ENCODE data around the gene TRPM3. TPM values are rescaled to one million over a fixed set of nuclear protein-coding genes. Genes with fewer than 3 reads are reported as not detected.

TRPM3 gene
- total and polyA plus RNA-seq, 4 donors: 0.07 to 0.89 (median 0.67) TPM

DNA sequence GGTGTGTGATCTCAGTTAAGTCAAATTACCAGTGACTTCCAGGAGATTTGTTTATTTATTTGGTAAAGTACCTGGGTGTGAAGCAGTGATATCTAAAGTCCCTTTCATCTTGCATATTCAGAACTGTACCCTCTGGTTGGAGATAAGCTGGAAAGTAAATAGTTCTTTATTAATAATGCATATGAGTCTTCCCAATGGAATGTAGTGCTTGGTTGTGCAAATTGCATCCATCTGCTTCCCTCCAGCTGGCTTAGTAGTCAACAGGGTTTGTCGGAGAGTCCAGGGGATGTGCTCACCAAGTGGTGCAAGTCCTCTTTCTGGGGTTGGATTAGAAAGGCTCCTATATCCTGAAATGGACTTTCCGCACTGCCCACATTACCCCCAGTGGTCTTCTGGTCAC, 42.0 kb downstream of the TRPM3 start:
- Histone ChIP-seq H3K9me3 (ENCODE audit: control insufficient read depth in 4 of 4, low read length in 3 of 4) (no peaks in the 10 kb centered on the region), H3K4me1 (ENCODE audit: control insufficient read depth in 4 of 4, insufficient read depth in 4 of 4, low read length in 3 of 4) (peaks cover 0 to 13% (median 1%) of the 10 kb centered on the region in 4 donors), H3K27ac (ENCODE audit: low read depth in 1 of 2, low read length in 2 of 2) (no peak overlapping the region), H3K36me3 (ENCODE audit: control insufficient read depth in 4 of 4, insufficient read depth in 3 of 4, low read depth in 1 of 4, low read length in 3 of 4) (no peaks in the 10 kb centered on the region), H3K4me3 (ENCODE audit: low read depth in 1 of 3, low read length in 3 of 3) (no peak overlapping the region), H3K9ac (ENCODE audit: low read depth in 1 of 2, low read length in 2 of 2) (no peak overlapping the region), H3K27me3 (ENCODE audit: control insufficient read depth in 4 of 4, insufficient read depth in 4 of 4, low read length in 3 of 4) (no peaks in the 10 kb centered on the region)
- TF ChIP-seq EGR1 (IDR thresholded peaks at IDR 0.05; ENCODE audit: low read depth in 2 of 2) (no peak), ZBTB33 (IDR thresholded peaks at IDR 0.05) (no peak), SP1 (IDR thresholded peaks at IDR 0.05) (no peak), HNF4A (conservative IDR thresholded peaks at IDR 0.05) (no peak), RAD21 (IDR thresholded peaks at IDR 0.05) (no peak), HNF4G (IDR thresholded peaks at IDR 0.05) (no peak), TAF1 (conservative IDR thresholded peaks at IDR 0.05) (no peak), MAX (IDR thresholded peaks at IDR 0.05) (no peak), CTCF (IDR thresholded peaks at IDR 0.05; ENCODE audit: low read depth, low read length, missing input control) (no peak), RXRA (IDR thresholded peaks at IDR 0.05) (no peak), GABPA (IDR thresholded peaks at IDR 0.05 in 1 of 2, conservative IDR thresholded peaks at IDR 0.05 in 1 of 2) (no peak), FOXA1 (IDR thresholded peaks at IDR 0.05) (no peak), JUND (IDR thresholded peaks at IDR 0.05) (no peak), NR2F2 (IDR thresholded peaks at IDR 0.05) (no peak)
- TF ChIP-seq, protein P1, sequence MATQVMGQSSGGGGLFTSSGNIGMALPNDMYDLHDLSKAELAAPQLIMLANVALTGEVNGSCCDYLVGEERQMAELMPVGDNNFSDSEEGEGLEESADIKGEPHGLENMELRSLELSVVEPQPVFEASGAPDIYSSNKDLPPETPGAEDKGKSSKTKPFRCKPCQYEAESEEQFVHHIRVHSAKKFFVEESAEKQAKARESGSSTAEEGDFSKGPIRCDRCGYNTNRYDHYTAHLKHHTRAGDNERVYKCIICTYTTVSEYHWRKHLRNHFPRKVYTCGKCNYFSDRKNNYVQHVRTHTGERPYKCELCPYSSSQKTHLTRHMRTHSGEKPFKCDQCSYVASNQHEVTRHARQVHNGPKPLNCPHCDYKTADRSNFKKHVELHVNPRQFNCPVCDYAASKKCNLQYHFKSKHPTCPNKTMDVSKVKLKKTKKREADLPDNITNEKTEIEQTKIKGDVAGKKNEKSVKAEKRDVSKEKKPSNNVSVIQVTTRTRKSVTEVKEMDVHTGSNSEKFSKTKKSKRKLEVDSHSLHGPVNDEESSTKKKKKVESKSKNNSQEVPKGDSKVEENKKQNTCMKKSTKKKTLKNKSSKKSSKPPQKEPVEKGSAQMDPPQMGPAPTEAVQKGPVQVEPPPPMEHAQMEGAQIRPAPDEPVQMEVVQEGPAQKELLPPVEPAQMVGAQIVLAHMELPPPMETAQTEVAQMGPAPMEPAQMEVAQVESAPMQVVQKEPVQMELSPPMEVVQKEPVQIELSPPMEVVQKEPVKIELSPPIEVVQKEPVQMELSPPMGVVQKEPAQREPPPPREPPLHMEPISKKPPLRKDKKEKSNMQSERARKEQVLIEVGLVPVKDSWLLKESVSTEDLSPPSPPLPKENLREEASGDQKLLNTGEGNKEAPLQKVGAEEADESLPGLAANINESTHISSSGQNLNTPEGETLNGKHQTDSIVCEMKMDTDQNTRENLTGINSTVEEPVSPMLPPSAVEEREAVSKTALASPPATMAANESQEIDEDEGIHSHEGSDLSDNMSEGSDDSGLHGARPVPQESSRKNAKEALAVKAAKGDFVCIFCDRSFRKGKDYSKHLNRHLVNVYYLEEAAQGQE (IDR thresholded peaks at IDR 0.05): no peak
- WGBS: 97% methylated on average over 2 of the region's 2 CpGs
- no peak for DNase-seq (ENCODE audit: low spot score)

DNA sequence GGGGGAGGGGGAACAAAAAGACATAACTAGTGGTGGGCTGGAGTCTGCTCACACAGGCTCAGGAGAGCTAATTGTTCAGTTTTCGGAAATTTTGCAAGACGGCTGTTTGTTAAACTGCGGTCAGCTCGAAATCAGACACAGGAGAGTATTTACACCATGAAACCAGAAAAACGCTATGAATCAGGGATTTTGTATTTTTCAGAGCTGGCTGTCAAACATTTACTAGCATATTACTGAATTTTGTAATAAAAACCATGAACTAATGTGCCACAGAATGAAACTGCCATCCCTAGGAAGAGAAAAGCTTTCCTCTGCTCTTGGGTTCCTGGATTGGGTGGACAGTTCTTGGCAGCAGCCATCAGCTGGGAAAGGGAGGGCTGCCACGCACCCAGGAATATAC, 45.3 kb downstream of the TRPM3 start:
- H3K27ac ChIP-seq (ENCODE audit: low read depth in 1 of 2, low read length in 2 of 2): no peak overlapping the region
- H3K4me1 ChIP-seq (ENCODE audit: control insufficient read depth in 4 of 4, insufficient read depth in 4 of 4, low read length in 3 of 4): no peaks in the 10 kb centered on the region
- no peak overlapping the region for H3K9ac ChIP-seq (ENCODE audit: low read depth in 1 of 2, low read length in 2 of 2)
- WGBS: 85% methylated on average over 6 of the region's 6 CpGs
- H3K4me3 ChIP-seq (ENCODE audit: low read depth in 1 of 3, low read length in 3 of 3): no peak overlapping the region
- TF ChIP-seq CTCF (IDR thresholded peaks at IDR 0.05; ENCODE audit: low read depth, low read length, missing input control) (no peak), HNF4A (conservative IDR thresholded peaks at IDR 0.05) (no peak), GABPA (IDR thresholded peaks at IDR 0.05 in 1 of 2, conservative IDR thresholded peaks at IDR 0.05 in 1 of 2) (no peak)
- TF ChIP-seq, protein P1 (IDR thresholded peaks at IDR 0.05): no peak
- H3K27me3 ChIP-seq (ENCODE audit: control insufficient read depth in 4 of 4, insufficient read depth in 4 of 4, low read length in 3 of 4): no peaks in the 10 kb centered on the region
- H3K9me3 ChIP-seq (ENCODE audit: control insufficient read depth in 4 of 4, low read length in 3 of 4): no peaks in the 10 kb centered on the region
- no peak for DNase-seq (ENCODE audit: low spot score)
- H3K36me3 ChIP-seq (ENCODE audit: control insufficient read depth in 4 of 4, insufficient read depth in 3 of 4, low read depth in 1 of 4, low read length in 3 of 4): no peaks in the 10 kb centered on the region

Data from liver (tissue), 9 donors.